HTERT RPE-1 (cell line): ENCODE data around the gene KCNG2.
"Not testable (repeated sequence)": the region's sequence is repeated elsewhere in the genome, so short reads cannot be mapped to it uniquely, and the experiment has no call there.

Experiments
- in situ Hi-C: fragments of 300-500 bp; cut with MboI; formaldehyde crosslinking; loops from 4 replicates; pipeline ENCODE4 v1.14.3; 2020; ENCODE audit warnings: low sequenced_read_pairs

The KCNG2 gene

GRCh38 chr18:79797518-79798345, at the start of gene KCNG2:
TSS of gene KCNG2 (plus strand) at chr18:79797938. CDS start at chr18:79863668, 65,730 bp downstream.
- in situ Hi-C loops: no loop called here

GRCh38 chr18:79748321-79749180, 49.2 kb upstream of the KCNG2 start:
- in situ Hi-C loops: no loop called here

- in situ Hi-C loops: no loop called here
These were observed 48.2 kb upstream of the KCNG2 start for GRCh38 chr18:79749251-79750191.

GRCh38 chr18:79750980-79751571, 46.7 kb upstream of the KCNG2 start:
- in situ Hi-C loops: no loop called here

GRCh38 chr18:79751918-79752578, 45.7 kb upstream of the KCNG2 start:
- in situ Hi-C loops: not testable (repeated sequence)

GRCh38 chr18:79752946-79753345, 44.8 kb upstream of the KCNG2 start:
- in situ Hi-C loops: not testable (repeated sequence)

GRCh38 chr18:79753391-79753851, 44.3 kb upstream of the KCNG2 start:
- in situ Hi-C loops: no loop called here

- in situ Hi-C loops: no loop called here
These were observed 43.5 kb upstream of the KCNG2 start for GRCh38 chr18:79754022-79754761.

GRCh38 chr18:79754831-79755351, 42.8 kb upstream of the KCNG2 start:
- in situ Hi-C loops: no loop called here

GRCh38 chr18:79755496-79756142, 42.1 kb upstream of the KCNG2 start:
- in situ Hi-C loops: no loop called here

GRCh38 chr18:79756143-79756500, 41.6 kb upstream of the KCNG2 start:
- in situ Hi-C loops: no loop called here

- in situ Hi-C loops: no loop called here
These were observed 40.9 kb upstream of the KCNG2 start for GRCh38 chr18:79756826-79757225.

GRCh38 chr18:79760348-79760747, 37.4 kb upstream of the KCNG2 start:
- in situ Hi-C loops: no loop called here

GRCh38 chr18:79760881-79761280, 36.9 kb upstream of the KCNG2 start:
- in situ Hi-C loops: no loop called here

- in situ Hi-C loops: no loop called here
These were observed 34.3 kb upstream of the KCNG2 start for GRCh38 chr18:79763407-79763806.

GRCh38 chr18:79764131-79764530, 33.6 kb upstream of the KCNG2 start:
- in situ Hi-C loops: no loop called here

- in situ Hi-C loops: no loop called here
These were observed 32.1 kb upstream of the KCNG2 start for GRCh38 chr18:79765491-79766245.

GRCh38 chr18:79766308-79766707, 31.4 kb upstream of the KCNG2 start:
- in situ Hi-C loops: no loop called here
